Measurements from ENCODE around the gene KLHDC4. TPM values are rescaled to one million over a fixed set of nuclear protein-coding genes. Genes with fewer than 3 reads are reported as not detected.
"Not testable (repeated sequence)": the region's sequence is repeated elsewhere in the genome, so short reads cannot be mapped to it uniquely, and the experiment has no call there.

KLHDC4 gene
- total RNA-seq, 3 donors from 2014 or later (not counting 1 experiment from before 2014, with no cell fraction given), result 210 to 311 (median 210) TPM

- Histone ChIP-seq H3K9me3 (ENCODE audit: control insufficient read depth, insufficient read depth, low read length) (peaks cover 3% of the 10 kb centered on the region), H3K27me3 (ENCODE audit: control insufficient read depth, insufficient read depth, low read length) (no peaks in the 10 kb centered on the region), H3K36me3 (ENCODE audit: control insufficient read depth, insufficient read depth, low read length) (no peaks in the 10 kb centered on the region), H3K4me1 (ENCODE audit: control insufficient read depth, insufficient read depth, low read length) (peaks cover 44% of the 10 kb centered on the region), H3K4me3 (ENCODE audit: low read length) (no peak overlapping the region), H3K27ac (ENCODE audit: low read length) (peak overlapping the region; percentile 7)
- DNase-seq, result peak; percentile 92 to 96
- TF ChIP-seq CTCF (IDR thresholded peaks at IDR 0.05), result peak; percentile 90
- Mint-ChIP-seq H3K36me3 (no peaks in the 10 kb centered on the region), H3K4me3 (peak overlapping the region; percentile 75), H3K27ac (peak overlapping the region; percentile 85 to 90), H3K4me1 (peaks cover 20 to 29% of the 10 kb centered on the region in 2 donors), H3K27me3 (ENCODE audit: low read depth in 2 of 2) (no peaks in the 10 kb centered on the region), H3K9me3 (no peaks in the 10 kb centered on the region)
- ATAC-seq, result peak; percentile 90 to 97 (median 91)
- intact Hi-C loops (cut with micrococcal nuclease), result loop anchor here (1.0 to 5.0 kb wide), 5 partner anchors 14 to 658 kb away; partner anchors contain the start of gene KLHDC4
- 21% methylated on average over 40 of the region's 41 CpGs for WGBS (ENCODE audit: insufficient coverage)
Observed at GRCh38 chr16:87778830-87779579, 13.2 kb upstream of the KLHDC4 start.

- no peak overlapping the region for H3K4me3 ChIP-seq (ENCODE audit: low read length)
- 92% methylated on average over 13 of the region's 13 CpGs for WGBS (ENCODE audit: insufficient coverage)
- intact Hi-C loops (cut with micrococcal nuclease), result loop anchor here (5.0 kb wide), 1 partner anchor 659 kb away; no protein-coding TSS in a partner anchor
- H3K36me3 ChIP-seq (ENCODE audit: control insufficient read depth, insufficient read depth, low read length), result no peaks in the 10 kb centered on the region
- Mint-ChIP-seq H3K27me3 (ENCODE audit: low read depth in 2 of 2) (no peaks in the 10 kb centered on the region), H3K4me3 (peak overlapping the region; percentile 38), H3K4me1 (peaks cover 20 to 29% of the 10 kb centered on the region in 2 donors), H3K36me3 (no peaks in the 10 kb centered on the region), H3K9me3 (no peaks in the 10 kb centered on the region), H3K27ac (peak overlapping the region; percentile 59 to 85)
- H3K27ac ChIP-seq (ENCODE audit: low read length), result no peak overlapping the region
- TF ChIP-seq CTCF (IDR thresholded peaks at IDR 0.05), result no peak
- peaks cover 44% of the 10 kb centered on the region for H3K4me1 ChIP-seq (ENCODE audit: control insufficient read depth, insufficient read depth, low read length)
- no peak for ATAC-seq
- DNase-seq, result no peak
- H3K27me3 ChIP-seq (ENCODE audit: control insufficient read depth, insufficient read depth, low read length), result no peaks in the 10 kb centered on the region
- H3K9me3 ChIP-seq (ENCODE audit: control insufficient read depth, insufficient read depth, low read length), result peaks cover 3% of the 10 kb centered on the region
Observed at GRCh38 chr16:87778476-87778829, 12.7 kb upstream of the KLHDC4 start.

- peaks cover 5 to 12% of the 10 kb centered on the region in 2 donors for H3K4me1 Mint-ChIP-seq
- H3K36me3 Mint-ChIP-seq; H3K9me3 ChIP-seq (ENCODE audit: control insufficient read depth, insufficient read depth, low read length); H3K36me3 ChIP-seq (ENCODE audit: control insufficient read depth, insufficient read depth, low read length); H3K27me3 ChIP-seq (ENCODE audit: control insufficient read depth, insufficient read depth, low read length); H3K9me3 Mint-ChIP-seq; H3K27ac ChIP-seq (ENCODE audit: low read length); H3K27ac Mint-ChIP-seq; H3K27me3 Mint-ChIP-seq (ENCODE audit: low read depth in 2 of 2); H3K4me3 Mint-ChIP-seq; intact Hi-C loops (cut with micrococcal nuclease); H3K4me3 ChIP-seq (ENCODE audit: low read length); ATAC-seq; DNase-seq: not testable (repeated sequence)
- 95% methylated on average over 16 of the region's 16 CpGs for WGBS (ENCODE audit: insufficient coverage)
- peaks cover 14% of the 10 kb centered on the region for H3K4me1 ChIP-seq (ENCODE audit: control insufficient read depth, insufficient read depth, low read length)
Observed at GRCh38 chr16:87773836-87774235, 8.1 kb upstream of the KLHDC4 start.

GRCh38 chr16:87767456-87767855 lies 1.7 kb upstream of the KLHDC4 start:
- not testable (repeated sequence) for H3K9me3 ChIP-seq (ENCODE audit: control insufficient read depth, insufficient read depth, low read length)
- intact Hi-C loops (cut with micrococcal nuclease), result loop anchor here (5.0 to 10.0 kb wide), 2 partner anchors 185 to 273 kb away; partner anchors contain the start of genes BANP and ZCCHC14
- WGBS (ENCODE audit: insufficient coverage), result 94% methylated on average over 4 of the region's 4 CpGs

More at GRCh38 chr16:87767456-87767855, 1.7 kb upstream of the KLHDC4 start:
- not testable (repeated sequence) for H3K27ac ChIP-seq (ENCODE audit: low read length); DNase-seq; H3K27me3 Mint-ChIP-seq (ENCODE audit: low read depth in 2 of 2); H3K4me3 ChIP-seq (ENCODE audit: low read length); H3K9me3 Mint-ChIP-seq; H3K27me3 ChIP-seq (ENCODE audit: control insufficient read depth, insufficient read depth, low read length); H3K36me3 Mint-ChIP-seq; ATAC-seq
- peaks cover 13% of the 10 kb centered on the region for H3K36me3 ChIP-seq (ENCODE audit: control insufficient read depth, insufficient read depth, low read length)
- peaks cover 39 to 43% of the 10 kb centered on the region in 2 donors for H3K4me1 Mint-ChIP-seq
- H3K4me3 Mint-ChIP-seq, result peak overlapping the region; percentile 100
- H3K4me1 ChIP-seq (ENCODE audit: control insufficient read depth, insufficient read depth, low read length), result peaks cover 36% of the 10 kb centered on the region
- peak overlapping the region in 1 of 2 donors; percentile 100 for H3K27ac Mint-ChIP-seq

All from natural killer cell (primary cell).